Measurements from ENCODE around the gene HNRNPA3.
"Not testable (repeated sequence)": the region's sequence is repeated elsewhere in the genome, so short reads cannot be mapped to it uniquely, and the experiment has no call there.

Gene HNRNPA3

GRCh38 chr2:177211576-177212105 is 953 bp upstream of the HNRNPA3 start:
- H3K27ac Mint-ChIP-seq, result peak overlapping the region; percentile 100
- peaks cover 22% of the 10 kb centered on the region for H3K36me3 Mint-ChIP-seq (ENCODE audit: low read depth)
- H3K4me1 Mint-ChIP-seq, result peaks cover 28% of the 10 kb centered on the region
- no peaks in the 10 kb centered on the region for H3K27me3 Mint-ChIP-seq (ENCODE audit: low read depth)
- H3K4me3 Mint-ChIP-seq, result peak overlapping the region; percentile 91 to 95 (median 93)
- no peaks in the 10 kb centered on the region for H3K9me3 Mint-ChIP-seq
- no peak for TF ChIP-seq CTCF (IDR thresholded peaks at IDR 0.05; ENCODE audit: unreplicated experiment in 3 of 3)

- TF ChIP-seq CTCF (IDR thresholded peaks at IDR 0.05; ENCODE audit: unreplicated experiment in 3 of 3), result no peak
- Mint-ChIP-seq H3K9me3 (no peaks in the 10 kb centered on the region), H3K4me1 (peaks cover 33% of the 10 kb centered on the region)
Observed at GRCh38 chr2:177212891-177213856, 580 bp downstream of the HNRNPA3 start.

GRCh38 chr2:177217247-177217843 is 4.8 kb downstream of the HNRNPA3 start:
- H3K9me3 Mint-ChIP-seq, result no peaks in the 10 kb centered on the region
- no peak overlapping the region for H3K4me3 Mint-ChIP-seq
- no peaks in the 10 kb centered on the region for H3K27me3 Mint-ChIP-seq (ENCODE audit: low read depth)
- no peak overlapping the region for H3K27ac Mint-ChIP-seq
- no peak for TF ChIP-seq CTCF (IDR thresholded peaks at IDR 0.05; ENCODE audit: unreplicated experiment in 3 of 3)
- H3K4me1 Mint-ChIP-seq, result peaks cover 22% of the 10 kb centered on the region
- H3K36me3 Mint-ChIP-seq (ENCODE audit: low read depth), result peaks cover 71% of the 10 kb centered on the region

More at GRCh38 chr2:177212891-177213856, 580 bp downstream of the HNRNPA3 start:
- Mint-ChIP-seq H3K4me3 (peak overlapping the region; percentile 91 to 95 (median 93)), H3K36me3 (ENCODE audit: low read depth) (peaks cover 36% of the 10 kb centered on the region), H3K27me3 (ENCODE audit: low read depth) (no peaks in the 10 kb centered on the region), H3K27ac (peak overlapping the region; percentile 100)

- H3K9me3 Mint-ChIP-seq; H3K27me3 Mint-ChIP-seq (ENCODE audit: low read depth); H3K4me3 Mint-ChIP-seq; H3K27ac Mint-ChIP-seq: not testable (repeated sequence)
- Mint-ChIP-seq H3K4me1 (peaks cover 22% of the 10 kb centered on the region), H3K36me3 (ENCODE audit: low read depth) (peaks cover 79% of the 10 kb centered on the region)
Observed at GRCh38 chr2:177219787-177220186, 7.2 kb downstream of the HNRNPA3 start.

- Mint-ChIP-seq H3K9me3 (no peaks in the 10 kb centered on the region), H3K4me3 (no peak overlapping the region), H3K27me3 (ENCODE audit: low read depth) (no peaks in the 10 kb centered on the region), H3K27ac (no peak overlapping the region), H3K4me1 (peaks cover 7% of the 10 kb centered on the region), H3K36me3 (ENCODE audit: low read depth) (peaks cover 73% of the 10 kb centered on the region)
- TF ChIP-seq CTCF (IDR thresholded peaks at IDR 0.05; ENCODE audit: unreplicated experiment in 3 of 3), result no peak
Observed at GRCh38 chr2:177221534-177221933, 8.9 kb downstream of the HNRNPA3 start.

GRCh38 chr2:177221970-177222369 is 9.4 kb downstream of the HNRNPA3 start:
- Mint-ChIP-seq H3K27ac (no peak overlapping the region), H3K9me3 (no peaks in the 10 kb centered on the region), H3K27me3 (ENCODE audit: low read depth) (no peaks in the 10 kb centered on the region), H3K4me1 (peaks cover 4% of the 10 kb centered on the region), H3K36me3 (ENCODE audit: low read depth) (peaks cover 71% of the 10 kb centered on the region), H3K4me3 (no peak overlapping the region)
- TF ChIP-seq CTCF (IDR thresholded peaks at IDR 0.05; ENCODE audit: unreplicated experiment in 3 of 3), result no peak

GRCh38 chr2:177223436-177223835 is 10.8 kb downstream of the HNRNPA3 start:
- not testable (repeated sequence) for H3K4me1 Mint-ChIP-seq; H3K27ac Mint-ChIP-seq; H3K4me3 Mint-ChIP-seq; H3K9me3 Mint-ChIP-seq; H3K27me3 Mint-ChIP-seq (ENCODE audit: low read depth)
- H3K36me3 Mint-ChIP-seq (ENCODE audit: low read depth), result peaks cover 65% of the 10 kb centered on the region
